H9 (cell line): ENCODE results near the gene CDNF. TPM values are rescaled to one million over a fixed set of nuclear protein-coding genes. Genes with fewer than 3 reads are reported as not detected.

Experiments
- DNase-seq: peaks from one replicate; pipeline ENCODE4 v3.0.0-alpha.2; 2017
- H2AFZ ChIP-seq: one replicate; pipeline ENCODE4 v1.6.1; 2013; ENCODE audit warnings: mild to moderate bottlenecking, low read length, control low read depth, moderate library complexity
- H2AK5ac ChIP-seq: 2 replicates; pipeline ENCODE4 v1.6.1; 2013; ENCODE audit warnings: low read length, control low read depth, mixed read lengths; ENCODE audit not compliant: insufficient read length
- H2BK120ac ChIP-seq: one replicate; pipeline ENCODE4 v1.6.1; 2013; ENCODE audit warnings: low read depth, mild to moderate bottlenecking, low read length, control low read depth, inconsistent platforms; ENCODE audit not compliant: poor library complexity, severe bottlenecking
- H2BK12ac ChIP-seq: 2 replicates; pipeline ENCODE4 v1.6.1; 2013; ENCODE audit warnings: low read length, control low read depth, mixed read lengths, low read depth; ENCODE audit not compliant: insufficient read length
- H2BK15ac ChIP-seq: 2 replicates; pipeline ENCODE4 v1.6.1; 2013; ENCODE audit warnings: low read depth, low read length, control low read depth
- H2BK20ac ChIP-seq: one replicate; pipeline ENCODE4 v1.6.1; 2013; ENCODE audit warnings: low read depth, mild to moderate bottlenecking, low read length, control low read depth, inconsistent platforms; ENCODE audit not compliant: poor library complexity, severe bottlenecking
- H2BK5ac ChIP-seq: 2 replicates; pipeline ENCODE4 v1.6.1; 2013; ENCODE audit warnings: low read length, control low read depth, mixed read lengths; ENCODE audit not compliant: insufficient read length
- H3K14ac ChIP-seq: 2 replicates; pipeline ENCODE4 v1.6.1; 2013; ENCODE audit warnings: low read length, control low read depth; ENCODE audit not compliant: insufficient read depth
- H3K18ac ChIP-seq: 2 replicates; pipeline ENCODE4 v1.6.1; 2013; ENCODE audit warnings: low read depth, mild to moderate bottlenecking, mixed read lengths, low read length, control low read depth; ENCODE audit not compliant: insufficient read length
- H3K23ac ChIP-seq: 2 replicates; pipeline ENCODE4 v1.6.1; 2013; ENCODE audit warnings: low read length, control low read depth, mixed read lengths, low read depth; ENCODE audit not compliant: insufficient read length
- H3K23me2 ChIP-seq: 2 replicates; pipeline ENCODE4 v1.6.1; 2013; ENCODE audit warnings: low read depth, mild to moderate bottlenecking, mixed read lengths, low read length, control low read depth; ENCODE audit not compliant: insufficient read length, poor library complexity, severe bottlenecking
- H3K27ac ChIP-seq: 2 replicates; pipeline ENCODE4 v1.5.1; 2013; ENCODE audit warnings: low read length, control low read depth, mixed read lengths, low read depth; ENCODE audit not compliant: insufficient read length
- H3K27me3 ChIP-seq: 2 replicates; pipeline ENCODE4 v1.6.1; 2013; ENCODE audit warnings: low read length, control low read depth, inconsistent platforms; ENCODE audit not compliant: insufficient read depth
- H3K4ac ChIP-seq: 2 replicates; pipeline ENCODE4 v1.6.1; 2013; ENCODE audit warnings: low read depth, mild to moderate bottlenecking, control low read depth, inconsistent platforms, low read length, moderate library complexity
- H3K4me1 ChIP-seq: 2 replicates; pipeline ENCODE4 v1.6.1; 2013; ENCODE audit warnings: low read length, control low read depth, inconsistent platforms; ENCODE audit not compliant: insufficient read depth
- H3K4me2 ChIP-seq: 2 replicates; pipeline ENCODE4 v1.6.1; 2013; ENCODE audit warnings: low read length, control low read depth, mixed read lengths; ENCODE audit not compliant: insufficient read length, insufficient read depth
- H3K56ac ChIP-seq: 2 replicates; pipeline ENCODE4 v1.6.1; 2013; ENCODE audit warnings: low read depth, mild to moderate bottlenecking, mixed read lengths, low read length, control low read depth; ENCODE audit not compliant: insufficient read length
- H3K79me1 ChIP-seq: 2 replicates; pipeline ENCODE4 v1.6.1; 2013; ENCODE audit warnings: low read depth, mild to moderate bottlenecking, moderate library complexity, low read length, control low read depth, inconsistent platforms; ENCODE audit not compliant: insufficient read depth, poor library complexity, severe bottlenecking
- H3K79me2 ChIP-seq: 2 replicates; pipeline ENCODE4 v1.6.1; 2013; ENCODE audit warnings: low read length, control low read depth, inconsistent platforms; ENCODE audit not compliant: insufficient read depth
- H3K9ac ChIP-seq: 2 replicates; pipeline ENCODE4 v1.6.1; 2013; ENCODE audit warnings: low read length, control low read depth, mixed read lengths; ENCODE audit not compliant: insufficient read length; ENCODE audit errors: extremely low read depth
- H3K9me3 ChIP-seq: one replicate; pipeline ENCODE4 v1.6.1; 2013; ENCODE audit warnings: low read depth, low read length, inconsistent platforms; ENCODE audit not compliant: control insufficient read depth
- H3T11ph ChIP-seq: one replicate; pipeline ENCODE4 v1.6.1; 2013; ENCODE audit warnings: mild to moderate bottlenecking, low read length, control low read depth, inconsistent platforms
- H4K20me1 ChIP-seq: one replicate; pipeline ENCODE4 v1.6.1; 2013; ENCODE audit not compliant: control insufficient read depth, insufficient read length, insufficient read depth
- H4K5ac ChIP-seq: 2 replicates; pipeline ENCODE4 v1.6.1; 2013; ENCODE audit warnings: low read depth, mild to moderate bottlenecking, mixed read lengths, low read length, control low read depth; ENCODE audit not compliant: insufficient read length
- H4K8ac ChIP-seq: replicated peaks from 2 replicates; pipeline ENCODE4 v1.6.1; 2013; ENCODE audit warnings: low read length, control low read depth, mixed read lengths, low read depth; ENCODE audit not compliant: insufficient read length
- H4K91ac ChIP-seq: 2 replicates; pipeline ENCODE4 v1.6.1; 2013; ENCODE audit warnings: low read depth, mild to moderate bottlenecking, moderate library complexity, mixed read lengths, low read length, control low read depth; ENCODE audit not compliant: insufficient read length
- H3K27ac Mint-ChIP-seq, 3 experiments: 2 replicates in 2 of 3; 3 replicates in 1 of 3; pipeline ENCODE4 v1.8.0; 2020 to 2021; ENCODE audit warnings: mixed read lengths in 3 of 3, mild to moderate bottlenecking in 1 of 3, moderate library complexity in 1 of 3
- H3K27me3 Mint-ChIP-seq: 2 replicates; pipeline ENCODE4 v1.8.0; 2021; ENCODE audit warnings: low read depth, mild to moderate bottlenecking, moderate library complexity, mixed read lengths
- H3K36me3 Mint-ChIP-seq, 3 experiments: 2 replicates in 2 of 3; 3 replicates in 1 of 3; pipeline ENCODE4 v1.8.0; 2020 to 2021; ENCODE audit warnings: low read depth in 3 of 3, mixed read lengths in 3 of 3; ENCODE audit not compliant: insufficient read depth in 1 of 3
- H3K4me1 Mint-ChIP-seq, 2 experiments: 2 replicates each; pipeline ENCODE4 v1.8.0; 2020; ENCODE audit warnings: mixed read lengths in 2 of 2
- H3K4me3 Mint-ChIP-seq, 2 experiments: 2 replicates in 1 of 2; 3 replicates in 1 of 2; pipeline ENCODE4 v1.8.0; 2020 to 2021; ENCODE audit warnings: mild to moderate bottlenecking in 2 of 2, mixed read lengths in 2 of 2, moderate library complexity in 1 of 2
- H3K9me3 Mint-ChIP-seq, 2 experiments: 2 replicates in 1 of 2; 3 replicates in 1 of 2; pipeline ENCODE4 v1.8.0; 2020; ENCODE audit warnings: mild to moderate bottlenecking in 2 of 2, mixed read lengths in 2 of 2, moderate library complexity in 1 of 2
- CTCF ChIP-seq: fragments of 200-600 bp; sonication (generic); conservative IDR thresholded peaks from 3 replicates; pipeline ENCODE4 v1.8.0; 2021; ENCODE audit warnings: antibody characterized with exemption, mild to moderate bottlenecking
- WGBS: extraction: QIAGEN DNeasy Blood & Tissue Kit; methylation state at CpG from one replicate; pipeline ENCODE4 v1.1.7; 2013; ENCODE audit warnings: missing lambda C conversion rate, low lambda C conversion rate, mixed read lengths; ENCODE audit not compliant: insufficient read length; ENCODE audit errors: extremely low coverage; 5-methylcytosine and 5-hydroxymethylcytosine counted together
- total RNA-seq: library from RNA; stranded (reverse); gene quantifications from 2 replicates; pipeline ENCODE4 v1.2.1, GENCODE V29; 2021

CDNF gene
- total RNA-seq, 1 experiment from 2014 or later: 1.3 TPM

GRCh38 chr10:14800397-14800796 is 37.4 kb downstream of the CDNF start:
- Histone ChIP-seq H3K79me2 (no peaks in the 10 kb centered on the region), H3K4me2 (no peak overlapping the region), H3K27ac (no peak overlapping the region), H4K8ac (no peak overlapping the region), H3K23me2 (no peaks in the 10 kb centered on the region), H2BK5ac (no peak overlapping the region), H3K4ac (no peak overlapping the region), H3K9ac (no peak overlapping the region), H3K18ac (no peak overlapping the region), H3K9me3 (no peaks in the 10 kb centered on the region), H2BK15ac (no peak overlapping the region), H3K14ac (no peak overlapping the region), H3K56ac (no peak overlapping the region), H3K4me1 (no peaks in the 10 kb centered on the region), H3K27me3 (no peaks in the 10 kb centered on the region), H3T11ph (no peak overlapping the region), H4K20me1 (no peaks in the 10 kb centered on the region), H4K5ac (no peak overlapping the region), H4K91ac (no peak overlapping the region), H2BK12ac (no peak overlapping the region), H2BK120ac (no peak overlapping the region), H3K79me1 (no peaks in the 10 kb centered on the region), H2AK5ac (no peak overlapping the region), H2BK20ac (no peak overlapping the region), H3K23ac (no peak overlapping the region), H2AFZ (no peak overlapping the region)
- Mint-ChIP-seq H3K27ac (no peak overlapping the region), H3K4me3 (no peak overlapping the region), H3K36me3 (no peaks in the 10 kb centered on the region), H3K27me3 (no peaks in the 10 kb centered on the region; the same call in 1 of the 2 replicates), H3K4me1 (no peaks in the 10 kb centered on the region; a peak in 1 of 4 replicates), H3K9me3 (no peaks in the 10 kb centered on the region)
- no peak for DNase-seq
- no peak for TF ChIP-seq CTCF
- no CpG with 5 or more reads among the region's 1 CpG for WGBS
